Activated CD8-positive, alpha-beta memory T cell treated with anti-CD3 and anti-CD28 coated beads, Interleukin-2, amount 10 ng/mL, durations not matched to agents 7 days and 5 days (primary cell): ENCODE results near the gene GPR17. TPM values are rescaled to one million over a fixed set of nuclear protein-coding genes. Genes with fewer than 3 reads are reported as not detected.
A peak's percentile ranks its signal among the peaks of the same experiment; 100 is the strongest.

Experiments
- ATAC-seq: fragments of 150-1000 bp; cut with Tn5 transposase; one replicate; pipeline ENCODE4 v1.10.0; 2021; ENCODE audit warnings: moderate library complexity
- CTCF ChIA-PET: fragments of 350-600 bp; sonication (Branson Sonifier 250); formaldehyde crosslinking; loops from one replicate; lab custom pipeline; 2021; ENCODE audit warnings: antibody characterized with exemption; lab: Charles Lee
- DNase-seq: peaks from one replicate; pipeline ENCODE4 v3.0.0-alpha.2; 2020
- H3K27ac Mint-ChIP-seq: one replicate; pipeline ENCODE4 v1.8.0; 2021; ENCODE audit warnings: mild to moderate bottlenecking, mixed read lengths
- H3K27me3 Mint-ChIP-seq: one replicate; pipeline ENCODE4 v1.8.0; 2021; ENCODE audit warnings: mixed read lengths
- H3K36me3 Mint-ChIP-seq: one replicate; pipeline ENCODE4 v1.8.0; 2021; ENCODE audit warnings: mild to moderate bottlenecking, mixed read lengths
- H3K4me1 Mint-ChIP-seq: one replicate; pipeline ENCODE4 v1.8.0; 2021; ENCODE audit warnings: mixed read lengths
- H3K4me3 Mint-ChIP-seq: one replicate; pipeline ENCODE4 v1.8.0; 2021; ENCODE audit warnings: mild to moderate bottlenecking, moderate library complexity, mixed read lengths
- H3K9me3 Mint-ChIP-seq: one replicate; pipeline ENCODE4 v1.8.0; 2022; ENCODE audit warnings: low read depth, mixed read lengths
- total RNA-seq, 2 experiments: library from RNA; stranded (reverse); gene quantifications; one replicate each; pipeline ENCODE4 v1.2.3, GENCODE V29; 2021

Gene GPR17
- total RNA-seq, 2 experiments from 2014 or later = not detected

GRCh38 chr2:127608061-127609030, 37.6 kb upstream of the GPR17 start:
- CTCF ChIA-PET = interaction anchor here (0.8 kb wide), 1 partner anchor 17 kb away, joined by 5 read pairs; no protein-coding TSS in a partner anchor
- no peaks in the 10 kb centered on the region for H3K9me3 Mint-ChIP-seq
- no peaks in the 10 kb centered on the region for H3K36me3 Mint-ChIP-seq
- H3K4me3 Mint-ChIP-seq = no peak overlapping the region
- H3K27ac Mint-ChIP-seq = no peak overlapping the region
- peaks cover 13% of the 10 kb centered on the region for H3K27me3 Mint-ChIP-seq
- no peak for ATAC-seq
- no peak for DNase-seq
- no peaks in the 10 kb centered on the region for H3K4me1 Mint-ChIP-seq

- Mint-ChIP-seq H3K4me1 (no peaks in the 10 kb centered on the region), H3K36me3 (no peaks in the 10 kb centered on the region), H3K27ac (no peak overlapping the region), H3K9me3 (no peaks in the 10 kb centered on the region), H3K27me3 (peaks cover 20% of the 10 kb centered on the region), H3K4me3 (no peak overlapping the region)
- ATAC-seq (peak; percentile 16), DNase-seq (no peak)
- CTCF ChIA-PET = interaction anchor here (1.1 kb wide), 1 partner anchor 41 kb away, joined by 3 read pairs; no protein-coding TSS in a partner anchor
Observed at GRCh38 chr2:127609031-127609751, 36.8 kb upstream of the GPR17 start.

GRCh38 chr2:127609818-127610217, 36.1 kb upstream of the GPR17 start:
- Mint-ChIP-seq H3K27ac (no peak overlapping the region), H3K4me1 (no peaks in the 10 kb centered on the region), H3K4me3 (no peak overlapping the region), H3K27me3 (peaks cover 24% of the 10 kb centered on the region), H3K9me3 (no peaks in the 10 kb centered on the region), H3K36me3 (no peaks in the 10 kb centered on the region)
- CTCF ChIA-PET = interaction anchor here (1.1 kb wide), 1 partner anchor 40 kb away, joined by 3 read pairs; no protein-coding TSS in a partner anchor
- no peak for ATAC-seq
- no peak for DNase-seq

- Mint-ChIP-seq H3K4me3 (no peak overlapping the region), H3K36me3 (no peaks in the 10 kb centered on the region), H3K27me3 (peaks cover 30% of the 10 kb centered on the region), H3K9me3 (no peaks in the 10 kb centered on the region), H3K4me1 (no peaks in the 10 kb centered on the region), H3K27ac (no peak overlapping the region)
- DNase-seq (no peak), ATAC-seq (no peak)
- CTCF ChIA-PET = interaction anchor here (1.1 kb wide), 1 partner anchor 39 kb away, joined by 3 read pairs; no protein-coding TSS in a partner anchor
Observed at GRCh38 chr2:127610561-127610960, 35.4 kb upstream of the GPR17 start.

GRCh38 chr2:127611076-127611925, 34.7 kb upstream of the GPR17 start:
- CTCF ChIA-PET = no interaction called here
- Mint-ChIP-seq H3K27me3 (peaks cover 38% of the 10 kb centered on the region), H3K9me3 (no peaks in the 10 kb centered on the region), H3K36me3 (no peaks in the 10 kb centered on the region), H3K4me3 (no peak overlapping the region), H3K27ac (no peak overlapping the region), H3K4me1 (peaks cover 7% of the 10 kb centered on the region)
- ATAC-seq (no peak), DNase-seq (no peak)

GRCh38 chr2:127612111-127612822, 33.7 kb upstream of the GPR17 start:
- Mint-ChIP-seq H3K36me3 (no peaks in the 10 kb centered on the region), H3K27ac (no peak overlapping the region), H3K9me3 (no peaks in the 10 kb centered on the region), H3K4me1 (peaks cover 9% of the 10 kb centered on the region), H3K27me3 (peaks cover 47% of the 10 kb centered on the region), H3K4me3 (no peak overlapping the region)
- ATAC-seq (no peak), DNase-seq (no peak)
- CTCF ChIA-PET = no interaction called here

GRCh38 chr2:127614246-127614645, 31.7 kb upstream of the GPR17 start:
- ATAC-seq = no peak
- CTCF ChIA-PET = interaction anchor here (1.1 kb wide), 1 partner anchor 36 kb away, joined by 6 read pairs; no protein-coding TSS in a partner anchor
- Mint-ChIP-seq H3K4me1 (peaks cover 9% of the 10 kb centered on the region), H3K27me3 (peaks cover 52% of the 10 kb centered on the region), H3K36me3 (no peaks in the 10 kb centered on the region), H3K27ac (no peak overlapping the region), H3K9me3 (no peaks in the 10 kb centered on the region), H3K4me3 (no peak overlapping the region)
- DNase-seq = no peak

GRCh38 chr2:127614731-127615130, 31.2 kb upstream of the GPR17 start:
- Mint-ChIP-seq H3K27ac (no peak overlapping the region), H3K4me3 (no peak overlapping the region), H3K4me1 (peaks cover 9% of the 10 kb centered on the region), H3K9me3 (no peaks in the 10 kb centered on the region), H3K36me3 (no peaks in the 10 kb centered on the region), H3K27me3 (peaks cover 49% of the 10 kb centered on the region)
- CTCF ChIA-PET = interaction anchor here (1.6 kb wide), 1 partner anchor 10 kb away, joined by 5 read pairs; no protein-coding TSS in a partner anchor
- ATAC-seq = no peak
- no peak for DNase-seq

- H3K27me3 Mint-ChIP-seq = peaks cover 48% of the 10 kb centered on the region
- no peaks in the 10 kb centered on the region for H3K9me3 Mint-ChIP-seq
- no peak overlapping the region for H3K27ac Mint-ChIP-seq
- no peak overlapping the region for H3K4me3 Mint-ChIP-seq
- CTCF ChIA-PET = interaction anchor here (0.8 to 1.6 kb wide), 2 partner anchors 9 to 25 kb away, joined by 3 to 5 read pairs; no protein-coding TSS in a partner anchor
- ATAC-seq = no peak
- H3K4me1 Mint-ChIP-seq = peaks cover 9% of the 10 kb centered on the region
- no peak for DNase-seq
- H3K36me3 Mint-ChIP-seq = no peaks in the 10 kb centered on the region
Observed at GRCh38 chr2:127615511-127616166, 30.3 kb upstream of the GPR17 start.

- no peaks in the 10 kb centered on the region for H3K36me3 Mint-ChIP-seq
- no peaks in the 10 kb centered on the region for H3K9me3 Mint-ChIP-seq
- H3K27ac Mint-ChIP-seq = no peak overlapping the region
Observed at GRCh38 chr2:127618551-127619202, 27.3 kb upstream of the GPR17 start.

GRCh38 chr2:127619203-127619590, 26.8 kb upstream of the GPR17 start:
- H3K4me1 Mint-ChIP-seq = peaks cover 9% of the 10 kb centered on the region
- peaks cover 34% of the 10 kb centered on the region for H3K27me3 Mint-ChIP-seq
- DNase-seq (no peak), ATAC-seq (no peak)
- H3K9me3 Mint-ChIP-seq = no peaks in the 10 kb centered on the region
- no peaks in the 10 kb centered on the region for H3K36me3 Mint-ChIP-seq
- CTCF ChIA-PET = no interaction called here
- no peak overlapping the region for H3K27ac Mint-ChIP-seq
- H3K4me3 Mint-ChIP-seq = no peak overlapping the region

More at GRCh38 chr2:127618551-127619202, 27.3 kb upstream of the GPR17 start:
- ATAC-seq = no peak
- DNase-seq = no peak
- H3K27me3 Mint-ChIP-seq = peaks cover 38% of the 10 kb centered on the region
- H3K4me1 Mint-ChIP-seq = peaks cover 9% of the 10 kb centered on the region
- CTCF ChIA-PET = no interaction called here
- no peak overlapping the region for H3K4me3 Mint-ChIP-seq
